ENCODE results near the gene PHTF2.

The PHTF2 gene

GRCh38 chr7:77913977-77914607, 115.5 kb downstream of the PHTF2 start:
- DNase-seq (ENCODE audit: extremely low spot score), result no peak
- no peak for TF ChIP-seq CTCF (IDR thresholded peaks at IDR 0.05; ENCODE audit: control extremely low read depth, extremely low read depth, low read depth, missing control alignments)
- CTCF ChIA-PET, result interaction anchor here (0.8 to 1.4 kb wide), 6 partner anchors 7 to 20 kb away, joined by 3 to 5 read pairs (median 4); no protein-coding TSS in a partner anchor
- POLR2A ChIA-PET, result no interaction called here

DNA sequence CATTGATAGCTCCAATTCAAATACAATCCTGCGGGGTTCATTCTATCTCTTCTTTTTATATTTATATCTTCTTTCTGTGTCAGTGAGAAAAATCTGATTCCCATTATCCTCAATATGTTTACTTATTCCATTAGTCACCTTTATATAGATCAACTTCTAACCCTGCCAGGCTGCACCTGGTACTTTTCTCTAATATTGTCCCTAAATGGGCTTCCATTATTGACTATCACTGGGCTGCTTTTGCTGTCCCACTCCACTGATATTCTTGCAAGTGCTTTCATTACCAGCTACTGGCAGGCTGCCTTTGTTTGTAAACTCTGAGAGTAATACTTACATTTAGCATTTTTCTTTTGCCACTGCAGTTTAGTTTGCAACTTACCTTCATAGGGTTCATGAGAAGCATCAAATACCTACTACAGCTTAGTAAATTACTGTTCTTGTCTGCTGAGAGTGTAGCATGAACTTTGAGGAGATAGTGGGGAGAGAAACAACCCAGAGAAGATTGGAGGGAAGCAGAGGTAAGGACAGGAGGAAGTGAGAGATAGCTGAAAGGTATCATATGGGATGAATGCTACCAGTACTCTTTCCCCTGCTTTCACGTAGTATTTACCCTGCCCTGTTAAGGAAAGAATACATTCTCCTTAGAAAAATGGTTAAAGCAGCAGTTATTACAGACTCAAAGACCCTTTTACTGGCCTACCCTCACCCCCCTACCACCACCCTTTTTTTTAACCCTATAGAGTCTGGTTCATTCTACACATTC, 119.1 kb downstream of the PHTF2 start:
- POLR2A ChIA-PET, result no interaction called here
- no peak for TF ChIP-seq CTCF (IDR thresholded peaks at IDR 0.05; ENCODE audit: control extremely low read depth, extremely low read depth, low read depth, missing control alignments)
- no peak for DNase-seq (ENCODE audit: extremely low spot score)
- CTCF ChIA-PET, result interaction anchor here (1.0 to 1.1 kb wide), 2 partner anchors 11 to 122 kb away, joined by 3 read pairs; no protein-coding TSS in a partner anchor

DNA sequence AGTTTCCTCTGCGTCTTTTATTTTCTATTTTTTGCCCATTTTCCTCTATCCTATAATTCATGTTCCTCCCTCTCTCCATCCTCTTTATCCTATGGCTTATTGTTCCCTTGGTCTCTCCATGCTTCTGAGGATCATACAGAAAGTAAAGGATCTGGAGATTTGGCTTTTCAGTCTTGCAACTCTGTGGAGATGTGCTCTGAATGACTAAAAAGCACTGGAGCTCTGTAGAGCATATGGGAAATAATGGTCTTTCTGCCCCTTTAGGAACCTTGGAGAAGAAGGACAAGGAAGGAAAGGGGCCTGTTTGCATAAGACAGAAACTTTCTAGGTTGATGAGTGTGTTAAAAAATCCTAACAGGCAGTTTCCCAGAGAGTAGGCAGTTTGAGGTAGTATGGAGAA, 120.1 kb downstream of the PHTF2 start:
- TF ChIP-seq CTCF (IDR thresholded peaks at IDR 0.05; ENCODE audit: control extremely low read depth, extremely low read depth, low read depth, missing control alignments), result no peak
- no peak for DNase-seq (ENCODE audit: extremely low spot score)
- ChIA-PET CTCF (interaction anchor here (1.2 to 2.1 kb wide), 2 partner anchors 10 to 12 kb away, joined by 4 to 6 read pairs; no protein-coding TSS in a partner anchor), POLR2A (no interaction called here)

DNA sequence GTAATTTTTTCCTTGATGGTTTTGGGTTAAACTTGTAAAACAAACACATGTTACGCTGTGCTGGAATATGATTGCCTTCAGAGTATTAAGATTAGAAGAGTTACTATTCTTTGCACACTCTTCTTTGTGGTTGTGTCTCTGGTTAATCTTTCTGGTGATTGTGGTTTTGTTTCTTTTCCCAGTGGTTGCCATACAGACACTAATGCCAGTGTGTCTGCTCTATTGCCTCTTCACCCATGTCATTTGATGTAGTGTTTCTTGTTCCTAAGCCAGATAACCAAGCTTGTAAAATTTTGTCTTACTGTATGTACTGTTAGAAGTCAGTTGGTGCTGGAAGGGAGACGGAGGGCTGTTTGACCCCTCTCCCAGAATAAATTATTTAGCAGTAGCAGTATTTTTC, 124.8 kb downstream of the PHTF2 start:
- no peak for DNase-seq (ENCODE audit: extremely low spot score)
- TF ChIP-seq CTCF (IDR thresholded peaks at IDR 0.05; ENCODE audit: control extremely low read depth, extremely low read depth, low read depth, missing control alignments), result no peak
- POLR2A ChIA-PET, result no interaction called here
- CTCF ChIA-PET, result interaction anchor here (1.1 to 3.8 kb wide), 6 partner anchors 9 to 274 kb away, joined by 3 to 14 read pairs (median 4); no protein-coding TSS in a partner anchor

DNA sequence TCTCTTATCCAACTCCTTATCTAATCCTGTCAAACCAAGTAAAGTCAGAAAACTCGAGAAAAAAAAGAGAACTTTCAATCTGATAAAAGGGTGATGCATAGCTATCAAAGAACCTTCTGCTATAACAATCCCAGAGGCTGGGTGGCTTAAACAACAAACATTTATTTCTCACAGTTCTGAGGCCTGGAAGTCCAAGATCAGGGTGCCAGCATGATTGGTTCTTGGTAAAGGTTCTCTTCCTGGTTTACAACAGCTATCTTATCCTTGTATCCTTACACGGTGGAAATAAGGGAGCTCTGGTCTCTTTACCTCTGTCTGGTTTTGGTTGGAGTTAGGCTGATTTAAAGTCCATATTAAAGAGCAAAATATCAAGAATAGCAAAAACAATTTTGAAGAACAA, 131.9 kb downstream of the PHTF2 start:
- no peak for DNase-seq (ENCODE audit: extremely low spot score)
- no peak for TF ChIP-seq CTCF (IDR thresholded peaks at IDR 0.05; ENCODE audit: control extremely low read depth, extremely low read depth, low read depth, missing control alignments)
- CTCF ChIA-PET, result interaction anchor here (0.8 kb wide), 1 partner anchor 10 kb away, joined by 3 read pairs; no protein-coding TSS in a partner anchor
- POLR2A ChIA-PET, result no interaction called here

DNA sequence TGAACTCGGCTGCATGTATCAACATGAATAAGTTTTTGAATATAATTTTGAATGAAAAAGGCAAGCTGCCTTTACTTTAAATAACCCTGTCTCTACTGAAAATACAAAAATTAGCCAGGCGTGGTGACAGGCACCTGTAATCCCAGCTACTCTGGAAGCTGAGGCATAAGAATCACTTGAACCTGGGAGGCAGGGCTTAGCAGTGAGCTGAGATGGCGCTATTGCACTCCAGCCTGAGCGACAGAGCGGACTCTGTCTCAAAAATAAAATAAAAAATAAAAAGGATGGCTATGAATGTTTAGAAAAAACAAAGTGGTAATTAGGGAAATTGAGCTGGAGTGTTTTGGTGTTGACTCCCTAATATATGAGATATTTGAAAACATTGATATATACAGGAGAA, 133.3 kb downstream of the PHTF2 start:
- no peak for DNase-seq (ENCODE audit: extremely low spot score)
- POLR2A ChIA-PET, result no interaction called here
- no peak for TF ChIP-seq CTCF (IDR thresholded peaks at IDR 0.05; ENCODE audit: control extremely low read depth, extremely low read depth, low read depth, missing control alignments)
- CTCF ChIA-PET, result interaction anchor here (1.0 to 1.5 kb wide), 4 partner anchors 9 to 280 kb away, joined by 3 to 5 read pairs (median 4); no protein-coding TSS in a partner anchor
